AG09309 (cell line): ENCODE results near the gene DCTN1.
A peak's percentile ranks its signal among the peaks of the same experiment; 100 is the strongest.

Experiments used
- DNase-seq: peaks from one replicate; pipeline ENCODE4 v3.0.0-alpha.2; 2010; ENCODE audit warnings: low read depth
- H3K4me3 ChIP-seq: 2 replicates; pipeline ENCODE4 v1.5.1; 2011; ENCODE audit warnings: mild to moderate bottlenecking, low read depth, low read length, moderate library complexity; ENCODE audit not compliant: control insufficient read depth
- CTCF ChIP-seq: IDR thresholded peaks from 2 replicates; pipeline ENCODE4 v1.5.1; 2011; ENCODE audit warnings: mild to moderate bottlenecking, low read depth, low read length, inconsistent platforms; ENCODE audit not compliant: insufficient read depth, control insufficient read depth; ENCODE audit errors: missing control alignments

DCTN1 gene

DNA sequence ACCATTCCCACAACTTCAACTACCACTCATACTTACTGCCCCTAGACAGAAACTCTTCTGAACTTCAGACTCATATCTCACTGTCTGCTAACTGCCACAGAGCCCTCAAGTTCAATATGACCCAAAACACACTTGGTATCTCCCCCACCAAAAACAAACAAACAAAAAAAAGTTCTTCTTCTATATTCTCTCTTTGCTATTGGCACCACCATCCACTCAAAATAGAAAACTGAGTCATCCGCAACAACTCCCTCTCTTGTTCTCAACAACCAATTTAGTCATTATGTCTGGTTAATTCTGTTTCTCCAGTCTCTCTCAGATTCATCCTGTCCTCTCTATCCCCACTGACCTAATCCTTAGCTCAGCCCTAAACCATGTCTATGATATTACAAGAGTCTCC lies 7.2 kb upstream of the DCTN1 start:
- no peak for DNase-seq
- no peak for TF ChIP-seq CTCF

DNA sequence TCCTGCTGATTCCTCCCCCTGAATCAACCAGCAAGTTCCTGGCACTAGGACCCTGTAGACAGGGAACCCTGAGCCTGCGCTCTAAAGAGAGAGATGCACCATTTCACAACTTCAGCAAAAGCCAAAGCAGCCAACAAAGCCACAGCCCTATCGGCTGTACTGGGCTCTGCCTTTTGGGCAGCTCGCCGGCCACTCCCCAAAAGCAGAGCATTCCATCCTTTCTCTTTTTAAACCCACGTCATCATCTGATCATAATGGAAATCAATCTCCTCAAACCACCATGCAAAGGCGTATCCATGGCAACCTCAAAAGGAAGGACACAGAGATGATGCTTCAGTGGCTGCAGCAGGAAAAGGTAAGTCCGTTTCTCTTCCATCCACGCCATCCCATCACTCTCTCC lies 5.3 kb upstream of the DCTN1 start:
- no peak for TF ChIP-seq CTCF
- DNase-seq, result no peak
- H3K4me3 ChIP-seq, result no peak overlapping the region

More for the DNA sequence above, 7.2 kb upstream of the DCTN1 start:
- no peak overlapping the region for H3K4me3 ChIP-seq

- H3K4me3 ChIP-seq, result no peak overlapping the region
- TF ChIP-seq CTCF, result no peak
Observed at GRCh38 chr2:74384051-74384450, 3.9 kb upstream of the DCTN1 start.

GRCh38 chr2:74383254-74383653 lies 3.1 kb upstream of the DCTN1 start:
- no peak overlapping the region for H3K4me3 ChIP-seq
- TF ChIP-seq CTCF, result no peak
- peak; percentile 27 for DNase-seq

More at GRCh38 chr2:74384051-74384450, 3.9 kb upstream of the DCTN1 start:
- no peak for DNase-seq

DNA sequence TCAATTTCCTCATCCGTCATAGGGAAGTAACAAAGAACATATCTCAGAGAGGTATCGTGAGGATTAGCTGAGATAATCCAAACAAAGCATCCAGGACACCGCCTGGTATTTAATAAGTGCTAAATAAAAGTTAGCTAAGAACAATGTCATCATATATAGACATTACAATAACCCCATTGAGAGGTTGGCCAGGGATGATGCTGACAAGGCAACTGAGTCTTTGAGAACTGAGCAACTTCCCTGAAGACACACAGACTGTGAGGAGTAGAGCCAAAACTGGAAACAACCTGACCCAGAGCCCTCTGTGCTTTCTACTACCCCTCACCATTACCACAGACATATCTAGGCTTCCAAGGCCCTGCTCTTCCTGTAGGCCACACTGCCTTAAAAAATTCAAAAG lies 1.6 kb upstream of the DCTN1 start:
- no peak for TF ChIP-seq CTCF
- DNase-seq, result no peak
- H3K4me3 ChIP-seq, result no peak overlapping the region

- no peak for DNase-seq
- H3K4me3 ChIP-seq, result no peak overlapping the region
- TF ChIP-seq CTCF, result no peak
Observed at GRCh38 chr2:74378007-74378406, 2.1 kb downstream of the DCTN1 start.

- DNase-seq, result no peak
- H3K4me3 ChIP-seq, result no peak overlapping the region
- TF ChIP-seq CTCF, result no peak
Observed at GRCh38 chr2:74375838-74376237, 4.3 kb downstream of the DCTN1 start.
